ENCODE results near the gene ATN1.
"Not testable (repeated sequence)": the region's sequence is repeated elsewhere in the genome, so short reads cannot be mapped to it uniquely, and the experiment has no call there.

ATN1 gene, protein sequence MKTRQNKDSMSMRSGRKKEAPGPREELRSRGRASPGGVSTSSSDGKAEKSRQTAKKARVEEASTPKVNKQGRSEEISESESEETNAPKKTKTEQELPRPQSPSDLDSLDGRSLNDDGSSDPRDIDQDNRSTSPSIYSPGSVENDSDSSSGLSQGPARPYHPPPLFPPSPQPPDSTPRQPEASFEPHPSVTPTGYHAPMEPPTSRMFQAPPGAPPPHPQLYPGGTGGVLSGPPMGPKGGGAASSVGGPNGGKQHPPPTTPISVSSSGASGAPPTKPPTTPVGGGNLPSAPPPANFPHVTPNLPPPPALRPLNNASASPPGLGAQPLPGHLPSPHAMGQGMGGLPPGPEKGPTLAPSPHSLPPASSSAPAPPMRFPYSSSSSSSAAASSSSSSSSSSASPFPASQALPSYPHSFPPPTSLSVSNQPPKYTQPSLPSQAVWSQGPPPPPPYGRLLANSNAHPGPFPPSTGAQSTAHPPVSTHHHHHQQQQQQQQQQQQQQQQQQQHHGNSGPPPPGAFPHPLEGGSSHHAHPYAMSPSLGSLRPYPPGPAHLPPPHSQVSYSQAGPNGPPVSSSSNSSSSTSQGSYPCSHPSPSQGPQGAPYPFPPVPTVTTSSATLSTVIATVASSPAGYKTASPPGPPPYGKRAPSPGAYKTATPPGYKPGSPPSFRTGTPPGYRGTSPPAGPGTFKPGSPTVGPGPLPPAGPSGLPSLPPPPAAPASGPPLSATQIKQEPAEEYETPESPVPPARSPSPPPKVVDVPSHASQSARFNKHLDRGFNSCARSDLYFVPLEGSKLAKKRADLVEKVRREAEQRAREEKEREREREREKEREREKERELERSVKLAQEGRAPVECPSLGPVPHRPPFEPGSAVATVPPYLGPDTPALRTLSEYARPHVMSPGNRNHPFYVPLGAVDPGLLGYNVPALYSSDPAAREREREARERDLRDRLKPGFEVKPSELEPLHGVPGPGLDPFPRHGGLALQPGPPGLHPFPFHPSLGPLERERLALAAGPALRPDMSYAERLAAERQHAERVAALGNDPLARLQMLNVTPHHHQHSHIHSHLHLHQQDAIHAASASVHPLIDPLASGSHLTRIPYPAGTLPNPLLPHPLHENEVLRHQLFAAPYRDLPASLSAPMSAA (N-terminal part only)

DNA sequence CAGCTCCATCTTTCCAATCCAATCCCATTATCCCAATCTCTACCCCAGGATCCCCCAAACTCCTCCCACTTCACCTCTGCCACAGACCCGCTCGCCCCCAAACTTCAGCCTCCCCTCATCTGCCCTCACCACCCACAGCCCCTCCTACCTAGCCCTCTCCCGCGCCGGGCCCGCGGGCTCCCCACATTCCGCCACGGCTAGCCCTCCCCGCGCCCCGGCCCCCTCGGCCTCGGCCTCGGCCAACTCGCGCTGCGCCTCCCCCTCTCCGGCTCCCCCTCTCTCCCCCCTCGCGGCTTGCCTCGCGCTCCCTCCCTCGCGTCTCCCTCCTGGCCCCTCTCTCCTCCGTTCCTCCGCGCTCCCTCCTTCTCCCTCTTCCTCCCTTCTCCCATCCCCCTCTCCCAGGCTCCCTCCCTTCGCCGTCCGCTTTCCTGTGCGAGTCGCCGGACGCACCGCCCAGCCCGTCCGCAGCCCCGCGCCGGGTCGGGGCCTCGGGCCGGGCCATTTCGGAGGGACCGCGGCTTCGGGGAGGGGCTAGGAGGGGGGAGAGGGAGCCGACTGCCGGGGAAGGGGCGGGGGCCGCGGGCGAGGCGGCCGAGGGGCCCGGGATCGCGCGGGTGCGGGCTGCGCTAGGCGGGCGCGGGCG is at the start of gene ATN1:
Gene ATN1 (plus strand): TSS at position 581 of the 643 bp plus-strand sequence. CDS start 6,043 bp downstream, outside the sequence.
- peak; percentile 85 for DNase-seq (ENCODE audit: low spot score)

DNA sequence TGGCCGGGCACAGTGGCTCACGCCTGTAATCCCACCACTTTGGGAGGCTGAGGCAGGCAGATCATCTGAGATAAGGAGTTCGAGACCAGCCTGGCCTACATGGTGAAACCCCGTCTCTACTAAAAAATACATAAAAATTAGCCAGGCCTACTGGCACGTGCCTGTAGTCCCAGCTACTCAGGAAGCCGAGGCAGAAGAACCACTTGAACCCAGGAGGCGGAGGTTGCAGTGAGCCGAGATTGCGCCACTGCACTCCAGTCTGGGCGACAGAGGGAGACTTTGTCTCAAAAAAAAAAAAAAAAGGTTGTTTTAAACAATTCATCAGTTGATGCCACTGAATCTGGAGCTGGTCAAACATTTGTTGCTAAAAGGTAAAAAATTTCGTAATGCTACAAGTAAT is 47.9 kb upstream of the ATN1 start:
- DNase-seq (ENCODE audit: low spot score), result not testable (repeated sequence)

DNA sequence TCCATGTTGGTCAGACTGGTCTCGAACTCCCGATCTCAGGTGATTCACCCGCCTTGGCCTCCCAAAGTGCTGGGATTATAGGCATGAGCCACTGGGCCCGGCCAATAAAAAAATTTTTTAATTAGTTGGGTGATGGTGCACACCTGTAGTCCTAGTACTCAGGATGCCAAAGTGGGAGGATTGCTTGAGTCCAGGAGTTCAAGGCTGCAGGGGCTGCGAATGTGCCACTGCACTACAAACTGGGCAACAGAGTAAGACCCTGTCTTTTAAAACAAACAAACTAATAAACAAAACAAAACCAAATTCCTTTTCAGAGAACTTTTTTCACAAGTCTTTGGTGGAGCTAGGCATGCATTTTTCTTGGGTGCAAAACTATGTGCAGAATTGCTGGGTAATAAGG is 44.5 kb upstream of the ATN1 start:
- no peak for DNase-seq (ENCODE audit: low spot score)

DNA sequence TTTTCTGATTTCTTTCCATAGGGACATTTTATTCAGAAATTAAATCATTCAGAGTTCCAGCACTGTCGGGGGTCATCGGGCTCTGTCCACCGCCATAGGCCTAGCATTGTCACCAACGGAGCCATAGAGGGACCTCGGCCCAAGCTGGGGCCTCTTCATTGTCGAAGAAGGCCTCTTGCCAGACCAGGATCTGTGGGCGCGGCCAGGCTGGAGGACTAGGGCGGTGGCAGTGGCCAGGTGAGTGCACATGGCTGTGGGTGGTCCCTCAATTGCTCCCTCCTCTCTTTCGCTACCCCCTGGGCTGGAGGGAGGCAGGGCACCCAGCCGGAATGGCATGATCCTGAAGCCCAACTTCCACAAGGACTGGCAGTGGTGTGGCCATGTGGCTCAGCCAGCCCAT is 44.1 kb upstream of the ATN1 start:
- DNase-seq (ENCODE audit: low spot score), result no peak

DNA sequence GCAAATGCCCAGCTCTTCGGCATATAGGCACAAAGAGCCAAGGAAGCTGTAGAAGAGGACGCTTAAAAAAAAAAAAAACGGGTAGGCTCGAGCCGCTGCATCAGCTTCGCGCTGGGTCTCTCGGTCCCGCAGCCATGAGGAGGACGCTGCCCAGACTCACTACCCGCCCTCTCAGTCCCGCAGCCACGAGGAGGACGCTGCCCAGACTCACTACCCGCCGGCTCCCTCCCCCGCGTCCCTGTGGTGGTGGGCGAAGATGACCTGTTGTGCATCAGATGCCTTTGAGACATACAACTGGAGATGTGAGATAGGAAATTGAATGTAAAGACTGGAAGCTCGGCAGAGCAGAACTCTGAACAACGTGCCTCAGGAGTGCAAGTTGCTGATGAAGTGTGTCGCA is 43.2 kb upstream of the ATN1 start:
- no peak for DNase-seq (ENCODE audit: low spot score)

DNA sequence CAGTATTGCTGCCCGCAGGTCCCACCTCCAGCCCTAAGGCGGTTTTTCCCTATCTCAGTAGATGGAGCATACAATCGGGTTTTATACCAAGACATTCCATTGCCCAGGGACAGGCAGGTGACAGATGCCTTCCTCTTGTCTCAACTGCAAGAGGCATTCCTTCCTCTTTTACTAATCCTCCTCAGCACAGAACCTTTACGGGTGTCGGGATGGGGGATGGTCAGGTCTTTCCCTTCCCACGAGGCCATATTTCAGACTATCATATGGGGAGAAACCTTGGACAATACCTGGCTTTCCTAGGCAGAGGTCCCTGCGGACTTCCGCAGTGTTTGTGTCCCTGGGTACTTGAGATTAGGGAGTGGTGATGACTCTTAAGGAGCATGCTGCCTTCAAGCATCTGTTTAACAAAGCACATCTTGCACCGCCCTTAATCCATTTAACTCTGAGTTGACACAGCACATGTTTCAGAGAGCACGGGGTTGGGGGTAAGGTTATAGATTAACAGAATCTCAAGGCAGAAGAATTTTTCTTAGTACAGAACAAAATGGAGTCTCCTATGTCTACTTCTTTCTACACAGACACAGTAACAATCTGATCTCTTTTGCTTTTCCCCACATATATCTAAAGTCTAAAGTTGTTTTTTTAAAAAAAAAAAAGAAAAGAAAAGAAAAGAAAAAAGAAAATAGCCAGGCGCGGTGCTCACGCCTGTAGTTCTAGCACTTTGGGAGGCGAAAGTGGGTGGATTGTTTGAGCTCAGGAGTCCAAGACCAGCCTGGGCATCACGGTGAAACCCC is 41.4 kb upstream of the ATN1 start:
- not testable (repeated sequence) for DNase-seq (ENCODE audit: low spot score)

DNA sequence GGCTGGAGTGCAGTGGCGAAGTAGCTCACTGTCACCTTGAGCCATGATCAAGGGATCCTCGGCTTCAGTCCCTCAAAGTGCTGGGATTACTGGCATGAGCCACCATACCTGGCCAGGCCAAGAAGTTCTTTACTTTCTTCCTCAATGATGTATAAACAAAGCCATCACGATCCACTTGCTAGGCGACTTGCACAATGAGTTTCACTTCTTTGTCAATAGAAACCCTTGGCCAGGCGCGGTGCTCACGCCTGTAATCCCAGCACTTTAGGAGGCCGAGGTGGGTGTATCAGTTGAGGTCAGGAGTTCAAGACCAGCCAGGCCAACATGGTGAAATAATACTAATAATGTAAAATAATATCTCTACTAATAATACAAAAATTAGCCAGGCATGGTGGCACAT is 40.3 kb upstream of the ATN1 start:
- no peak for DNase-seq (ENCODE audit: low spot score)

DNA sequence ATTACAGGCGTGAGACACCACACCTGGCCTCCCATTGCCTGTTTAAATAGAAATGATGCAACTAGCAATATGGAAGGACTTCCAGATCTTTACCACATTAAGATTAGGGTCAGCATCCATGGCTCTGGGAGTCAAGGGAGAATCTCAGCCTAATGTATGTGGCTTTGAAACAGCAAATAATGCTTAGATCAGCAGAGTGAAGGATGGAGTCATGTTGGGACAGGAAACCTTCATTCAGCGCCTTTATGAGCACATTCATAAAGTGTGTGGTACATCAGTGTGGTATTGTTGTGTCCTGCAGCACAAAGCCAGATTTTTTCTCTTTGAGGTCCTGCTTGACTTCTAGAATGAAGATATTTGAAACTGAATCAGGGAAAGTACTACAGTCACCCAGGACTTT is 39.4 kb upstream of the ATN1 start:
- DNase-seq (ENCODE audit: low spot score), result no peak

DNA sequence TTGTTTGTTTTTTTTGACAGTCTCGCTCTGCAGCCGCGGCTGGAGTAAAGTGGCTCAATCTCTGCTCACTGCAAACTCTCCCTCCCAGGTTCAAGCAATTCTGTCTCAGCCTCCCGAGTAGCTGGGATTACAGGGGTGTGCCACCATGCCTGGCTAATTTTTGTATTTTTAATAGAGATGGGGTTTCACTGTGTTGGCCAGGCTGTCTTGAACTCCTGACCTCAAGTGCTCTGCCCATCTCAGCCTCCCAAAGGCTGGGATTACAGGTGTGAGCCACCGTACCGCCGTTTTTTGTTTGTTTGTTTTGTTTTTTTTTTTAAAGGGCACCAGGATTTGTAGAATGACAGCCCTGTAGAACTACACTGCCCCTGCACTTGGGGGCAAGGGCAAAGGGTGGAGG is 39.0 kb upstream of the ATN1 start:
- DNase-seq (ENCODE audit: low spot score), result not testable (repeated sequence)

DNA sequence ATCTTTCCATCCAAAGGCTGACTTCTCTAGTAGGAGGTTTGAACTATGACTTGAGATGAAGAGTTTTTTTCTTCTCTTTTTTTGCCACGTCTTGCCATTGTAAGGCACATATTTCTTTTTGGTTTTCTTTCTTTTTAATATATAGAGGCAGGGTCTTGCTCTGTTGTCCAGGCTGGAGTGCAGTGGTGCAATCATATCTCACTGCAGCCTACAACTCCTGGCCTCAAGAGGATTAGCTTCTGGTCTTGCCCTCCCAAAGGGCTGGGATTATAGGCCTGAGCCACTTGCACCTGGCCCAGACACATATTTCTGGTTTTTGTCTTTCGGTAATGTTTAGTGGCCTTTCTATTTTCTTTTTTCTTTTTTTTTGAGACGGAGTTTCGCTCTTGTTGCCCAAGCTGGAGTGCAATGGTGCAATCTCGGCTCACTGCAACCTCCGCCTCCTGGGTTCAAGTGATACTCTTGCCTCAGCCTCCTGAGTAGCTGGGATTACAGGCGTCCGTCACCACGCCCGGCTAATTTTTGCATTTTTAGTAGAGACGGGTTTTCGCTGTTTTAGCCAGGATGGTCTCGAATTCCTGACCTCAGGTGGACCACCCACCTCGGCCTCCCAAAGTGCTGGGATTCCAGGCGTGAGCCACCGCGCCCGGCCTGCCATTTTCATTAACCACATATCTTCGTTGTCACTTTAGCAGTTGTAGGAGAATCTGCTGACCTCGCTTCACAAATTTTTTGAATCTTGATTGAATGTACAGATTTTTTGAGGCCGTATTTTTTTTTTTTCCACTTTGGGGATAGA is 37.8 kb upstream of the ATN1 start:
- DNase-seq (ENCODE audit: low spot score), result not testable (repeated sequence)

DNA sequence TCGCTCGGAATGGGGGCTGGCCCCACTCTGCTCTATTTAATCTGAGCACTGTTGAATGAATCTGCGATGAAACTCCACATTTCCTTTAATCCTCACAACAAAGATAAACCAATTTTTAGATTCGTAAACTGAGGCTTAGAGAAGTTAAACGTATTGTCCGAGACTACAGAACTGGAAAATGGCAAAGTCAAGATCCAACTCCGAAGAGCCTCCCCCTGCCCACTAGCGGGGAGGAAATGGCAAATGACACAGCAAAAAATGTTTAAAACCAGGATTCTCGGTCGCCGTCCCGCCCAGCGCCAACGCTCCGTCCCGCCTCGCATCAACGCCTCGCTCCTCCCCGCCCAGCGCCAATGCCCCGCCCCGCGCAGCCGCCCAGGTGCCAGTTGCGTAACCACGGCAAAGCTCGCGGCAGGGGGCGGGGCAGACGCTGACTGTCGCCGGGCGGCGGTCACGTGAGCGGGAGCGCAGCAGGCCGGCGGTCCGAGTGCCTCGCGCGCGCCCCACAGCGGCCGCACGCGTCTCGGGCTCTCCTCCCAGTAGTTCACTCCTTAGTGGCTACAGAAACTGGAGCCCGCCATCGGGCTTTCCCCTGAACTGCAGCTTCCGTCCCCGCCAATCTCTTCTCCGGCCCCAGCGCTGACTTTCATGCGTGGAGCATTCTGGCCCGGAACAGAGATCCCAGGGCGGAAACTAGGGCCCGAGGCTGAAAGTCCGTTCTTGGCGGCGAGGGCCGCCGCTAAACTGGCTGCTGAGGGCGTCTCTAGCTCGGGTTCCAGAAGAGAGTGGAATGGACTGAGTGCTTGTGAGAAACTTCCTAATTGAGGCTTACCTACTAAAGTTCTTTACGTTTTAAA is 36.7 kb upstream of the ATN1 start:
- DNase-seq (ENCODE audit: low spot score), result peak; percentile 98

DNA sequence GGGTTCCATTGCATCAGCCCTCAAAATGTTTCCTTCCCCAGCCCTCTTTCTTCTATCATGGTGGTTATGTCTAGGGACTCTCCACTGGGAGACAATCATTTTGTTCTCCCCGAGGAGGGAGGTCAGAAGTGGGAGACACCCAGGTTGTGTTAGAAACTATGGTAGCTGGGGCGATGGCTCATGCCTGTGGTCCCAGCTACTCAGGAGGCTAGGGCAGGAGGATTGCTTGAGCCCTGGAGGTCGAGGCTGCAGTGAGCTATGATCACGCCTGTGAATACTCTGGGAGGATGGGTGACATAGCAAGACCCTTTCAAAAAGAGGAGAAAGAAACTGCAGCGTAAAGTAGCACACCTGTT is 36.1 kb upstream of the ATN1 start:
- no peak for DNase-seq (ENCODE audit: low spot score)

DNA sequence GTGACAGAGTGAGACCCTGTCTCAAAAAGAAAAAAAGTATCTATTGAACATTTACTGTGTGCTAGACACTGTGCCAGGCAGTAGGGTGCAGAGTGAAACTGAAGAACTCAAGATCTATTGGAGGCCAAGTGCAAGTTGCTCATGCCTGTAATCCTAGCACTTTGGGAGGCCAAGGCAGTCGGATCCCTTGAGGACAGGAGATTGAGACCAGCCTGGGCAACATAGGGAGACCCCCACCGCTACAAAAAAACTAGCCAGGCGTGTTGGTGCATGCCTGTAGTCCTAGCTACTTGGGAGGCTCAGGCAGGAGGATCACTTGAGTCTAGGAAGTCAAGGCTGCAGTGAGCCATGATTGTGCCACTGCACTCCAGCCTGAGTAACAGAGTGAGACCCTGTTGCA is 35.1 kb upstream of the ATN1 start:
- not testable (repeated sequence) for DNase-seq (ENCODE audit: low spot score)

DNA sequence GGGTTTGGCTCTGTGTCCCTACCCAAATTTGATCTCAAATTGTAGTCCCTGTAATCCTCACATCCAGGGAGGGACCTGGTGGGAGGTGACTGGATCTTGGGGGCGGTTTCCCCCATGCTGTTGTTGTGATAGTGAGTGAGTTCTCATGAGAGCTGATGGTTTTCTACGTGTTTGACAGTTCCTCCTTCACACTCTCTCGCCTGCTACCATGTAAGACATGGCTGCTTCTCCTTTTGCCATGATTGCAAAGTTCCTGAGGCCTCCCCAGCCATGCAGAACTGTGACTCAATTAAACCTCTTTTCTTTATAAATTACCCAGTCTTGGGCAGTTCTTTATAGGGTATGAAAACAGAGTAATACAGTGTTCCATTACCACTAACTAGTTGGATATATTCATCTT is 33.4 kb upstream of the ATN1 start:
- no peak for DNase-seq (ENCODE audit: low spot score)

DNA sequence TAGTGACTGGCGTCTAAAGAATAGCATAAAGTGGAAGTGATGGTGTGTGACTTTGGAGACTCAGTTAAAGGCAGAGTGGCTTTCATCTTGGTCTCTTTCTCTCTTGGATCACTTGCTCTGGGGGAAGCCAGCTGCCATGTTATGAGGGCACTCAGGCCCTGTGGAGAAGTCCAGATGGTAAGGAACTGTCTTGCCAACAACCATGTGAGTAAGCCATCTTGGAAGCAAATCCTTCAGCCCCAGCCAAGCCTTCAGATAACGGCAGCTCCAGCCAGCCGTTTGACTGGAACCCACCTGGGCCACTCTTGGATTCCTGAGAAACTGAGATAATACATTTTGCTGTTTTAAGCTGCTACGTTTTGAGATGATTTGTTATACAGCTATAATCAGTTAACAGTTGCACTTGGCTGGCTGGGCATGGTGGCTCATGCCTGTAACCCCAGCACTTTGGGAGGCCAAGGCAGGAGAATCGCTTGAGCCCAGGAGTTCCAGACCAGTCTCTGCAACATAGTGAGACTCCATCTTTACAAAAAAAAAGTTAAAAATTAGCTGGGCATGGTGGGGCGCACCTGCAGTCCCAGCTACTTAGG is 30.8 kb upstream of the ATN1 start:
- DNase-seq (ENCODE audit: low spot score), result no peak

DNA sequence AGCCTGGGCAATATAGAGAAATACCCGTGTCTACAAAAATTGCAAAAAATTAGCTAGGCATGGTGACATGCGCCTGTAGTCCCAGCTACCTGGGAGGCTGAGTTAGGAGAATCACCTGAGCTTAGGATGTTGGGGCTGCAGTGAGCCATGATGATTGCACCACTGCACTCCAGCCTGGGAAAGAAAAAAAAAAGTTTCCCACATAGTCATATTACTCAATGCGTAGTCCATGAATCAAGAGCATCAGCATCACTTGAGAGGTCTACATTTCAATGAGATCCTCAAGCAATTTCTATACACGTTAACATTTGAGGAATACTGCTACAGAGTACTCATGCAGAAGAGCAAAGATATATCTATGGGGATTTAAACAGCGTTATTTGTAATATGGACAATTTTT is 28.3 kb upstream of the ATN1 start:
- DNase-seq (ENCODE audit: low spot score), result no peak

DNA sequence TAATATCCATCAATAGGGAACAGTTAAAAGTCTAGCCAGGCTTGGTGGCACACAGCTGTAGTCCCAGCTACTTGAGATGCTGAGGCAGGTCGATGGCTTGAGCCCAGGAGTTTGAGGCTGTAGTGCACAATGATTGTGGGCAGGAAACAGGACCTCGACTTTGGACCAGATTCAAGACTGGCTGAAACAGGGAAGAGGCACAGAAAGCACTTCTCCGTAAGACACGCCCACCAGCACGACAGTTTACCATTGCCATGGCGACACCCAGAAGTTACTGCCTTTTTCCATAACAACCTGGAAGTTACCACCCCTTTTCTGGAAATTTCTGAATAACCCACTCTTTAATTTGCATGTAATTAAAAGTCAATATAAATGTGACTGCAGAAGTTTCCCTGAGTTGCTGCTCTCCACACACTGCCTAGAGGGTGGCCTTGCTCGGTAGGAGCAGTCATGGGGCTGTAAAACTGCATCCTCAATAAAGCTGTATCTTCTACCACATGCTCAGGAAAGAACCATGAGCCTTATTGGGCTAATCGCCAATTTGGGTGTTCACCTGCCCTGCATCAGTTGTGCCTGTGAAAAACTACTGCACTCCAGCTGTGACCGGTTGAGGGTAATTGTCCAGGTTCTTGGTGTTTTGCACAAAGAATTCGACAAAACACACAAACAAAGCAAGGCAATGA is 27.8 kb upstream of the ATN1 start:
- peak; percentile 53 for DNase-seq (ENCODE audit: low spot score)

DNA sequence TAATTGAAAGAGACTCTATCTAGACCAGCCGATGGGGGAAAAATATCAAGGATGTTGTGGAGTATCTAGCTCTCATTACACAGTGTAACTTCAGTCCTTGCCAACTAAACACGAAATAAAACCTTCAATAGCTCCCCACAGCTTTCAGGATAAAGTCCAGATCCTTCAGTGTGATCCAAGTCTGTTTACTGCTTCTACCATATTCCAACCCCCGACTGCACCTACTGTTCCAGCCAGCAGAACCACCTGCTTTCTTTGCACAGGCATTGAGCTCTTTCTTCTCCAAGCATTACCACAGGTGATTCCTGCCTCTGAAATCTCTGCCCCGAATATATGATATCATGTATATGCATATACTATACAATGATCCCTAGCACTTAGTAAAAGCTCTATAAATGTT is 25.3 kb upstream of the ATN1 start:
- DNase-seq (ENCODE audit: low spot score), result no peak

DNA sequence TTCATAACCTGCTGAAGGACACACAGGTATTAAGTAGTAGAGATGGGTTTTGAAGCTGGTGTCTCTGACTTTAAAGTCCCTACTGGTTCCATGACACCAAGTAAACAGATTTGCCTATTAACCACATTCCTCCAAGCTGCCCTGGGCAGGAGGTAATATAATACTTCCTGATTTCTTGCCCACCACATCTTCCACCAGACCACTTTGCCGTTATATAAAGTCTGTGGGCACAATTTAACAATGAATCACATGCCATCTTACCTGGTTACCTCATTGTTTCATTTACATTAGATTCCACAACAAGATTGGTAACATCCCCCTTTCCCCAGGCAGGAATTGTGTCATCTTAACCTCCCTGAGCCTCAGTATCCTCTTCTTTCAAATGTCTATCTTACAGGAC is 24.0 kb upstream of the ATN1 start:
- no peak for DNase-seq (ENCODE audit: low spot score)
